HFFc6 (cell line): ENCODE data around the gene CDH16. TPM values are rescaled to one million over a fixed set of nuclear protein-coding genes. Genes with fewer than 3 reads are reported as not detected.
A peak's percentile ranks its signal among the peaks of the same experiment; 100 is the strongest.

Experiments
- DNase-seq: peaks from one replicate; pipeline ENCODE4 v3.0.0-alpha.2; 2018
- H3K27ac Mint-ChIP-seq: 2 replicates; pipeline ENCODE4 v1.8.0; 2020; ENCODE audit warnings: mild to moderate bottlenecking, mixed read lengths
- H3K27me3 Mint-ChIP-seq: 2 replicates; pipeline ENCODE4 v1.8.0; 2021; ENCODE audit warnings: mild to moderate bottlenecking, moderate library complexity, mixed read lengths; ENCODE audit not compliant: insufficient read depth
- H3K36me3 Mint-ChIP-seq: 2 replicates; pipeline ENCODE4 v1.8.0; 2021; ENCODE audit warnings: low read depth, mixed read lengths
- H3K4me1 Mint-ChIP-seq: 2 replicates; pipeline ENCODE4 v1.8.0; 2020; ENCODE audit warnings: low read depth, mixed read lengths
- H3K4me3 Mint-ChIP-seq: 2 replicates; pipeline ENCODE4 v1.8.0; 2020; ENCODE audit warnings: mild to moderate bottlenecking, moderate library complexity, mixed read lengths
- H3K9me3 Mint-ChIP-seq: 2 replicates; pipeline ENCODE4 v1.8.0; 2020; ENCODE audit warnings: mild to moderate bottlenecking, mixed read lengths
- CTCF ChIP-seq: fragments of 200-600 bp; sonication (generic); IDR thresholded peaks from 2 replicates; pipeline ENCODE4 v1.5.0; 2021; ENCODE audit warnings: antibody characterized with exemption, mild to moderate bottlenecking
- long read RNA-seq: library from polyadenylated mRNA; unstranded; transcript quantifications from one replicate; pipeline ENCODE4 v2.0.0, GENCODE V29; 2019
- total RNA-seq, 6 experiments: library from RNA; stranded (reverse); fragmentation: NEBNext Ultra II Directional; extraction: Animal tissue kit (Norgen Biotek cat#: 25700); gene quantifications; 2 replicates in 1 of 6; 3 replicates in 5 of 6; pipeline ENCODE4 v1.2.3, GENCODE V29; 2021

Gene CDH16
- under 1 TPM in 1 of 6 experiments, not detected in 5; 0.09 TPM for total RNA-seq
- long read RNA-seq, result 0 reads

- no peak for TF ChIP-seq CTCF
- Mint-ChIP-seq H3K4me1 (no peaks in the 10 kb centered on the region), H3K4me3 (no peak within 1 kb of the TSS), H3K27ac (no peak within 1 kb of the TSS), H3K9me3 (no peaks in the 10 kb centered on the region), H3K36me3 (no peaks in the 10 kb centered on the region), H3K27me3 (peaks cover 24% of the 10 kb centered on the region)
- DNase-seq, result no peak
Observed at GRCh38 chr16:66918803-66919568, at the start of gene CDH16. Gene CDH16 (minus strand): TSS chr16:66918885. CDS start chr16:66918065, 820 bp downstream.

GRCh38 chr16:66964049-66964448, 45.4 kb upstream of the CDH16 start:
- no peak; the same call in 1 of the 2 replicates for TF ChIP-seq CTCF
- peaks cover 33% of the 10 kb centered on the region for H3K27me3 Mint-ChIP-seq
- no peak overlapping the region for H3K4me3 Mint-ChIP-seq
- no peaks in the 10 kb centered on the region for H3K4me1 Mint-ChIP-seq
- H3K27ac Mint-ChIP-seq, result no peak overlapping the region
- no peaks in the 10 kb centered on the region for H3K36me3 Mint-ChIP-seq
- H3K9me3 Mint-ChIP-seq, result no peaks in the 10 kb centered on the region
- DNase-seq, result no peak

GRCh38 chr16:66961914-66962313, 43.2 kb upstream of the CDH16 start:
- Mint-ChIP-seq H3K27ac (no peak overlapping the region), H3K4me3 (no peak overlapping the region), H3K4me1 (no peaks in the 10 kb centered on the region), H3K27me3 (peaks cover 33% of the 10 kb centered on the region), H3K36me3 (no peaks in the 10 kb centered on the region), H3K9me3 (no peaks in the 10 kb centered on the region)
- DNase-seq, result no peak
- no peak for TF ChIP-seq CTCF

- Mint-ChIP-seq H3K9me3 (no peaks in the 10 kb centered on the region), H3K4me1 (no peaks in the 10 kb centered on the region), H3K4me3 (no peak within 1 kb of the TSS), H3K36me3 (no peaks in the 10 kb centered on the region), H3K27me3 (peaks cover 30% of the 10 kb centered on the region), H3K27ac (peak within 1 kb of the TSS; percentile 31; the same call in 1 of the 2 replicates)
- peak; percentile 63 for DNase-seq
- TF ChIP-seq CTCF, result peak; percentile 89
Observed at GRCh38 chr16:66961065-66961744, 42.5 kb upstream of the CDH16 start, which contains the start of gene CES3. Gene CES3 (plus strand): TSS chr16:66961266. CDS start chr16:66961308, 42 bp downstream.

- Mint-ChIP-seq H3K36me3 (no peaks in the 10 kb centered on the region), H3K4me3 (no peak overlapping the region), H3K27me3 (peaks cover 27% of the 10 kb centered on the region), H3K4me1 (no peaks in the 10 kb centered on the region), H3K27ac (peak overlapping the region; percentile 31; the same call in 1 of the 2 replicates), H3K9me3 (no peaks in the 10 kb centered on the region)
- no peak for TF ChIP-seq CTCF
- DNase-seq, result no peak
Observed at GRCh38 chr16:66960270-66960669, 41.6 kb upstream of the CDH16 start.
